SH-SY5Y (cell line): ENCODE data around the gene OR2V2.
"Not testable (repeated sequence)": the region's sequence is repeated elsewhere in the genome, so short reads cannot be mapped to it uniquely, and the experiment has no call there.

Experiments
- GATA2 ChIP-seq: IDR thresholded peaks from 2 replicates; pipeline ENCODE4 v1.6.1; 2011; ENCODE audit warnings: mild to moderate bottlenecking, low read depth, low read length
- GATA3 ChIP-seq: IDR thresholded peaks from 2 replicates; pipeline ENCODE4 v1.6.1; 2011; ENCODE audit warnings: low read depth, mild to moderate bottlenecking, low read length, moderate library complexity

OR2V2 gene, protein sequence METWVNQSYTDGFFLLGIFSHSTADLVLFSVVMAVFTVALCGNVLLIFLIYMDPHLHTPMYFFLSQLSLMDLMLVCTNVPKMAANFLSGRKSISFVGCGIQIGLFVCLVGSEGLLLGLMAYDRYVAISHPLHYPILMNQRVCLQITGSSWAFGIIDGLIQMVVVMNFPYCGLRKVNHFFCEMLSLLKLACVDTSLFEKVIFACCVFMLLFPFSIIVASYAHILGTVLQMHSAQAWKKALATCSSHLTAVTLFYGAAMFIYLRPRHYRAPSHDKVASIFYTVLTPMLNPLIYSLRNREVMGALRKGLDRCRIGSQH

DNA sequence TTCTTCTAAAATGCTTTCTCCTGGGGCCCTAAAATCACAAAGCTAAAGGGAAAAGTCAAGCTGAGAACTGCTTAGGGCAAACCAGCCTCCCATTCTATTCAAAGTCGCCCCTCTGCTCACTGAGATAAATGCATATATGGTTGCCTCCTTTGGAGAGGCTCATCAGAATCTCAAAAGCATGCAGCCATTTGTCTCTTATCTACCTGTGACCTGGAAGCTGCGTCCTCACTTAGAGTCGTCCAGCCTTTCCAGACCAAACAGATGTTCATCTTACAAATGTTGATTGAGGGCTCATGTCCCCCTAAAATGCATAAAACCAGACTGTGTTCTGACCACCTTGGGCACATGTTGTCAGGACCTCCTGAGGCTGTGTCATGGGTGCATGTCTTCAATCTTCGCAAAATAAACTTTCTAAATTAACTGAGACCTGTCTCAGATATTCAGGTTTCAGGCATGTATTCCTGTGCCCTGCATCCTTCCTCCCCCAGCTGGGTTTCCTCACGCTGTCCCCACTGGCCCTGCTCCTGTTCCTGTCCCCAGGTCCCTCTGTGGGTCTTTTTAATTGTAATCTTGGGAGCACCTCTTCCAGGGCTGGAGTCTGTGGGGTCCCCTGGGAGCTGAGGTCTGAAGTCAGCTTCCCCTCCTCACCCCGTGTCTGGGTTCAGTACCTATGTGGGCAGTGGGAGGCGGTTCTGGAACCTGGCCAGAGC is at the start of gene OR2V2:
Gene OR2V2, plus strand, starts transcription at position 660 of the 710 bp plus-strand sequence. CDS start 7,357 bp downstream, outside the sequence.
- TF ChIP-seq GATA2, GATA3: not testable (repeated sequence)

DNA sequence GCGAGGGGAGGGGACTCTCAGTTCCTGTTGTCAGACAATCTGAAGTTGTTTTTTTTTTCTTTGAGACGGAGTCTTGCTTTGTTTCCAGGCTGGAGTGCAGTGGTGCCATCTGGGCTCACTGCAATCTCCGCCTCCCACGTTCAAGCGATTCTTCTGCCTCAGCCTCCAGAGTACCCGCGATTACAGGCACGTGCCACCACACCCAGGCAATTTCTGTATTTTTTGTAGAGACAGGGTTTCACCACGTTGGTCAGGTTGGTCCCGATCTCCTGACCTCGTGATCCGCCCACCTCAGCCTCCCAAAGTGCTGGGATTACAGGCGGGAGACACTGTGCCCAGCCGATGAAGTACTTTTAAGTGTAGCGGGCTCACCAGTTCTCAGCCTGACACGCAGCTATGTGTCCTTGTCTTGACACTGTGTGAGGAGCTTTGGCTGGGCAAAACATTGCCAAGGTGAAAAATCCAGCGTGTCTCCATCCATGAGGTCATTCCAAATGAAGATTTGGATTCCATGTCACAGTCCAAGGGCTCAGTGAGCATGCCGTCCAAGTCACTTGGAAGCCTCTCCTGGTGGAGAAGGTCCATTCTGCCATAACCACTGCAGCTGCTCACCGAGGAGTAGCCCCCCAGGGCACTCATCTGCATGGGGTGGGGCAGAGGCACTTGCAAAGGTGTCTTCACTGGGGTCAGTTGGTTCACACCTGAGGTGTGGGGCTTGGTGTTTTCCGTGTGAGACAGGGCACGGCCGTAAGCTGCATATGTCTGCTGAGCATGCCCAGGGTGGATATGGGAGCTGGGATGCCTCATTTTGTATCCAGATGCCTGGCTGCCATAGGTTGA is 48.4 kb upstream of the OR2V2 start:
- TF ChIP-seq GATA2 (no peak), GATA3 (no peak)

DNA sequence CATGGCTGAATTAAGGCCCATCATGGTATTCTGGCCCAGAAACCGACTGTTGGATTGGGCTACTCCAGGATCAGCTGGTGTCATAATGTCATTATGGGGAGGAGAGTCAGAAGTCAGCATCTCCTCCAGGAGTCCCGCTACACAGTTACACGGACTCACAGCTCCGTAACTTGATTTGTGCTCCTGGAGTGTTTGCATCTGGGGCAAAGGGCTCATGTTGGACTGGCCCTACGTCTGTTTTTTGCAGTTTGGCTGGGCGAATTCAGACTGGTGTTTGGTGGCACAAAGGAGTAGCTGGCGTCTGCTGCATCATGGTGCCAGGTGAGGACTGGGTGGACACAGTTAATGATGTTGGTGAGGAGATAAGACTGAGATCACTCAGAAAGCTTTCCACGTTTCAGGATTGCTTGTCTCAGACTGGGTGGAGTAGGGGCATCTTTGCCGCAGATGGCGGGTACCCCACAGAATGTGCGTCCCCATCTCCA is 47.7 kb upstream of the OR2V2 start:
- no peak for TF ChIP-seq GATA3
- no peak for TF ChIP-seq GATA2

DNA sequence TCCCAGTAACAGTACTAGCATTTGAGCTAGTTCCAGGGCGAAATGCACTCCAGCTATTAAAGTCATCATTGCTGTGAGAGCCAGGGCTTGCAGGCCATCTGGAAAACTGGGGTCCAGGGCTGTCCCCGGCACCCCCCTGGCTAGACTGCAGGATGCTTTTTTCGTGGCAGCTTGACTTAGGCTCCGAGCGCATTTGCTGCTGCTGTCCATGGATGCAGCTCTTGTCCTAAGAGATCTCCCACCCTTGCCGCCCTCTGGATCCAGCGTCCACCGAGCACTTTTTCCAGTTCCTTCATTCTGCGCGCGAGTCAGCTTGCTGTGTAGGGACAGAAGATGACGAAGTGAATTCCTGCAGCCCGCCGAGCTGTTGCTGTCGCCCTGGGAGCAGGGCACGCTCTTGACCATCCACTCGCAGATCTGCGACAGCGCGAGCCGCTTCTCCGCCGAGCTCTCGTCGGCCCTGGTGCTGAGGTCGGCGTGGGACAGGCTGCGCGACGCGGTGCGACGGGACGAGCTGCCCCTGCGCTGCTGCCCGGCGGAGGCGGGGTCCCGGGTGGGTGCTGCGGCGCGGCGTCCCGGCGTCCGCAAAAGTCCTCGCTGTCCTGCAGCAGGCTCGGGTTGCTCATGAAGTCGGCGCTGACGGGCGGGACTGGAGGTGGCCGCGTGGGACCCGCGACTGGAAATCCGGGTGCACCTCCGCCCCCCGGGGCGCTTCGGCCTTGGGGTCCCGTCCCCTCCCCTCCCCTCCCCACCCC is 47.1 kb upstream of the OR2V2 start:
- TF ChIP-seq GATA3 (no peak), GATA2 (no peak)

DNA sequence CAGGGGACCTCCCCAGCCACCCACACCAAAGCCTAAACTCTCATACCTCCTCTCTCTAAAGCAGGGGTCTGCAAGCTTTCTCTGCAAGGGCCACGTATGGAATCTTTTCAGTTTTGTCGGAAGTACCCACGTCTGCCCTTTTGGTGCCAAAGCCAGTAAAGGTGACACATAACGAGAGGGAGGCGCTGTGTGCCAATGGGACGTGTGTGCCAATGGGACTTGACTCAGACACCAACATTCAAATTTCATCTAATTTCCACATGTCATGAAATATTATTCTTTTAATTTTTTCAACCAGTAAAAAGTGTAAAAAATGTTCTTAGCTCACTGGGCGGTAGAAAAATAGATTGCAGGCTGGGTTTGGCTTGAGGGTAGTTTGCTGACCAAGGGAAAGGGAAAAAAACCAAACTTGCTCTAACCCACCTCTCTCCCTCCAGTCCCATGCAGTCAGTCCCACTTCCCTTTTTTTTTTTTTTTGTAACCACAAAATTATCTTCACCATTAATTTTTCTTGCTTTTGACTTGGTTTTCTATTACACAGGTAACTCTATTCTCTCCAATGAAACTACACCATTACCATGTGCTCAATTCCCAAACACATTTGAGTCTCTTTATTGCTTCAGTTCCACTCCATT is 41.9 kb upstream of the OR2V2 start:
- TF ChIP-seq GATA3 (no peak), GATA2 (no peak)

DNA sequence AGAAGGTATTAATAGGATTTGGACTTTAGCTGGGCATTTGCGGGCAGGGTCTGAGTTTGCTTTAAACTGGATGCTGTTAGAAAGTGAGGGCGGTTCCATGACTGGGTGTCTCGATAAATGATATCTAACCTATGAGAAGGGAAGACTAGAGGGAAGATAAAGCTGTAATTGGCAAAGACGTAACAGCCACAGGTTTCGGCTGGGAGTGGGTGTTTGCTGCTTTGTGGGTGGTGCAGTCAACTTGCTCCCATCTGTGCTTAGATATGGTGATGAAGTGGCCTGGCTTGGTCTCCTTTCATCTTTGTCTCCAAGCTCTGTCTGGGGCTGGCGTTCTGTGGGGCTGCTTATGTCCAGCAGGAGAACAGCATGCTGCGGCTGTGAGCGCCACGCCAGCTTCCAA is 39.7 kb upstream of the OR2V2 start:
- TF ChIP-seq GATA3 (no peak), GATA2 (no peak)

DNA sequence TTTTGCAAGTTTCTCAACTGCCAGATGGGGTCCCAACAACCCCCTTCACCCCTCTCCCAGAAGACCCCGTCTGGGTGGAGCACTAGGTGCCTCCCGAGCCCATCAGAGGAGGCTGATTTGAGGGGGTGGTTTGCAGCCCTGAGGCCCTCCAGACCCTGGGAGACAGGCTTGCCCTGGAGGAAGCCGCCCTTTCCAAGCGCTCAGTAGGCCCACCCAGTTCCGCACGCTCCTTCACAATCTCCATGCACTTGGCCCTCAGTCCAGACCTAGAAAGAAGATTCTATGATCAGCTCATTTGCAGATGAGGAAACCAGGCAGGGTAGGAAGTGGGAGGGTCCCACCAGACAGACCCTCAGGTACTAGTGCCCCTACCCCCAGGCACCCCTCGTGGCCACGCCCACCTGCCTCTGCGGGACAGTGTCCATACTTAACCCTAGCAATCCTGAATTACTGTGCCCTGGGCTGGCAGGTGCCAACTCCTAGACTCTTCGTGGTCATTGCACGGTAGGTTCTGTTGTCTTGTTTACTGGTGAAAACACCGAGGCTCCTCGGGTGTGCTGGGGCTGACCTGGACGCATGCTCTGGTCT is 38.7 kb upstream of the OR2V2 start:
- TF ChIP-seq GATA2 (no peak), GATA3 (no peak)

DNA sequence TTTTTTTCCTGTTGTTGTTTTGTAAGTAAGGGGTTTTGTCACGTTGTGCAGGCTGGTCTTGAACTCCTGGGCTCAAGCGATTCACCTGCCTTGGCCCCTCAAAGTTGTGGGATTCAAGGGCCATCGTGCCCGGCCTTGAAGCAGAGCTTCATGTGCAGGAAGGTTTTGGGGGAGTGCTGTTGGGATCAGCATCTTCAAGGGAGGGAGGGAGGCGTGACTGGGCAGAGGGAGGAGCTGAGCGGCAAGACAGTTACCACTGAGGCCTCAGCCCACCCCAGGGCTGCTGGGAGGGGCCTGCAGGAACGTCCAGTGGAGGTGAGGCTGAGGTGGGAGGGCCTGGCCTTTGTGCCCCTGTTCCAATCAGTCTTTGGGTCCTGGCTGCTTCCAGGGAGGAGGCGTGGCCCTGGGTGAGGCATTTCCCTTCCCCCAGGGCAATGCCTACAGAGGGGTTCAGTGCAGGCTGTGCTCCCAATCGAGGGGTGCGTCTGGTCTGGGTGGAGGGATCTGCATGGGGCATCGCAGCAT is 37.8 kb upstream of the OR2V2 start:
- TF ChIP-seq GATA3 (no peak), GATA2 (no peak)

DNA sequence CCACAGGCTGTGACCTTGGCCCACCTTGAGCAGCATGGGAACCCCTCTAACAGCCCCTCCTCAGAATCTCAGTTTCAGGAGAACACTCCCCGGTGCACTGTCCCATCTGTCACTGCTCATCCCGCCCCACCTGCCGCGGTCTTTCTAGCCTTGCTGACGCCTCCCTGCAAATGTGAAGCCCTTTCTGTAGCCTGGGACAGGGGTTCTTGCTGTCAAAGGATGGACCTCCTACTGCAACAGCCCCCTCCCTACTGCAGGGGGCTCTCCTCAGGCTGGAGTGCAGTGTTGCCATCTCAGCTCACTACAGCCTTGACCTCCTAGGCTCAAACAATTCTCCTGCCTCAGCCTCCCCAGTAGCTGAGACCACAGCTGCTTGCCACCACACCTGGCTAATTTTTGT is 36.4 kb upstream of the OR2V2 start:
- TF ChIP-seq GATA2 = no peak
- TF ChIP-seq GATA3 = no peak

DNA sequence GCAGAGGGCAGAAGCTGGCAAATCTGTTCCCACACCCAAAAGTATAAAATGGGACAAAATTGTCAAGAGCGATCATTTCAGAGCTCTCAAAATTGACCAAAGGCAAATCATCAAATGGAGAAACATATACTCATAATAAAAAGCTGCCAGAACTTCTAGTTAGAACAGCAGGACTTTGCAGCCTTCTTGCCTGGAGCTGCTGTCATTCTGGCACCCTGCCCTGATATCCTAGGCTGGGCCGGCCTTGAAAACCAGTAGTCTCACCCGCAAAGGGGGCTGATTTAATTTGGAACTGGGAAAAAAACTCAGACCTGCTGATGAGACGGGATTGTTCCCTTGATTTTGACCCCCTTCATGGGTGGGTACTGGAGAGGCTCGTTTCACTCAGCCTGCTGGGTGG is 34.9 kb upstream of the OR2V2 start:
- no peak for TF ChIP-seq GATA2
- TF ChIP-seq GATA3 = no peak

DNA sequence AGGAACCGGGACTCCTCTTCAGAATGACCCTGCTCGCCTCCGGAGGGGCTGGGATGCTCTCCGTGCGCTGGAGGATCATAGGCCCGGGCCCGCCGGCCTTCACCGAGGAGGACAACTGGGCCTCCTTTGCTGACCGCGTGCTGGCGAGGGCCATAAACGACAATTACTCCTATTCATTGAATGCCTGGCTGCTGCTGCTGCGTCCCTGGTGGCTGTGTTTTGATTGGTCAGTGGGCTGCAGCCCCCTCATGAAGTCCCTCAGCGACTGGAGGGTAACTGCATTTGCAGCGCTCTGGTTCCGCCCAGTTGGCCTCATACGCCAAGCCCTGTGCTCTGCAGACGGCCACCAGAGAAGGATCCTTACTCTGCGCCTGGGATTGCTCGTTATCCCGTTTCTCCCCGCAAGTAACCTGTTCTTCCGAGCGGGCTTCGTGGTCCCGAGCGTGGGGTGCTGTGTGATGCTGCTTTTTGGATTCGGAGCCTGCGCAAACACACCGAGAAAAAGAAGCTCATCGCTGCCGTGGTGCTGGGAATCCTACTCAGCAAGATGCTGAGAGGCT is 33.0 kb upstream of the OR2V2 start:
- no peak for TF ChIP-seq GATA3
- no peak for TF ChIP-seq GATA2
